ENCODE results near the gene PROM2.

PROM2 gene

DNA sequence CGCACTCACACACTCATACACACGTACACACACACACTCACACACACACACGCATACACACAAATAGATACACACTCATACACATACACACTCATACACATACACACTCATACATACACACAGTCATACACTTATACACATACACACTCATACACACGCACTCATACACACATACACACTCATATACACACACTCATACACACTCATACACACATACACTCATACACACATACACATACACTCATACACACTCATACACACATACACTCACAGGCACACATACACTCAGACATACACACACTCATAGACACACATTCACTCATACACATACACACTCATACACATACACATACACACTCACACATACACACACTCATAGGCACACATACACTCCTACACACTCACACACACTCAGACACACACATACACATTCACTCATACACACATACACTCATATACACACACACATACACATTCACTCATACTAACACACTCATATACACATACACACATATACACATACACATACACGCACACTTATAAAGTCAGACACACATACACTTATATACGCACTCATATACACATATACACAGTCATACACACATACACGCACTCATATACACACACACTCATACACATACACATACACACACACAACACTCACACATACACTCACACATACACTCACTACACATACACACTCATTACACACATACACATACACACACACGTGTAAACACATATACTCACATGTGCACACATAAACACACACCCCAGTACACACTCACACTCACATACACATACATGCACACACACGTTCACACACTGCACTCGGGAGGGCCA is 51.6 kb downstream of the PROM2 start:
- Histone ChIP-seq H3K27me3 (replicated peaks) (no peaks in the 10 kb centered on the region), H3K27ac (no peak overlapping the region), H3K4me3 (ENCODE audit: low read depth, low read length) (no peak overlapping the region), H3K36me3 (replicated peaks) (no peaks in the 10 kb centered on the region)
- no peak for DNase-seq
- in situ Hi-C loops (cut with HindIII; ENCODE audit: low pct_ligation_motif_present, low sequenced_read_pairs), result no loop called here
- TF ChIP-seq, protein P1, sequence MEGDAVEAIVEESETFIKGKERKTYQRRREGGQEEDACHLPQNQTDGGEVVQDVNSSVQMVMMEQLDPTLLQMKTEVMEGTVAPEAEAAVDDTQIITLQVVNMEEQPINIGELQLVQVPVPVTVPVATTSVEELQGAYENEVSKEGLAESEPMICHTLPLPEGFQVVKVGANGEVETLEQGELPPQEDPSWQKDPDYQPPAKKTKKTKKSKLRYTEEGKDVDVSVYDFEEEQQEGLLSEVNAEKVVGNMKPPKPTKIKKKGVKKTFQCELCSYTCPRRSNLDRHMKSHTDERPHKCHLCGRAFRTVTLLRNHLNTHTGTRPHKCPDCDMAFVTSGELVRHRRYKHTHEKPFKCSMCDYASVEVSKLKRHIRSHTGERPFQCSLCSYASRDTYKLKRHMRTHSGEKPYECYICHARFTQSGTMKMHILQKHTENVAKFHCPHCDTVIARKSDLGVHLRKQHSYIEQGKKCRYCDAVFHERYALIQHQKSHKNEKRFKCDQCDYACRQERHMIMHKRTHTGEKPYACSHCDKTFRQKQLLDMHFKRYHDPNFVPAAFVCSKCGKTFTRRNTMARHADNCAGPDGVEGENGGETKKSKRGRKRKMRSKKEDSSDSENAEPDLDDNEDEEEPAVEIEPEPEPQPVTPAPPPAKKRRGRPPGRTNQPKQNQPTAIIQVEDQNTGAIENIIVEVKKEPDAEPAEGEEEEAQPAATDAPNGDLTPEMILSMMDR (IDR thresholded peaks at IDR 0.05; ENCODE audit: low read depth, low read length, missing control alignments), result no peak

DNA sequence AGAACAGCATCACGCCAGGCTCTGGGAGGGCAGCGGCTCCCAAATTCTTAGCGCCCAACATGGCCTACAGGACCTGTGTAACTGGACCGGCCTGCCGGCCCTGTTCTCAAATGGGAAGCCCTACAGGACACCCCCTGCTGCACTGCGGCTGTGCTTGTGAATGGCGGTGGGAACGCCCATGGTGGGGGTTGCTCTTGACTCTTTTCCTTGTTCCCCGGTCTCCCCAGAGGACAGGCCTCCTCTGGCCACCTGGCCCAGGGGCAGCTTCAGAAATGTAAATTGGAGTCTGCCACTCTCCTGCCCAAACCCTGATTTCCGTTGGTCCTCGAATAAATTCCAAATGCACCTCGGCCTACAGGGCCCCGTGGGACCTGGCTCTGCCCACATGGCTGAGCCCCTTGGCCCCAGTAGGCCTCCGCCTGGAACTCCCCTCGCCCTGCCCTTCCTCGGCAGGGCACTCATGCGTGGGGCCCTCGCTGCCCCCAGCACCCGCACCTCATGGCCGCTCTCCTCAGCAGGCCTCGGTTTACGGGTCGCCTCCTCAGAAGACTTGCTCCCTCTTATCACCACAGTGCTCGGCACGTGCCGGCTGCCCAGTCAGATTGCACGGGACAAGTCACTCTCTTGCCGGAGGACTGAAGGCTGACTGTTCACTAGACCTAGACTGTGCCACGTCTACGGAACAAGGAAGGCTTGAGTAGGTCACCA is 52.3 kb downstream of the PROM2 start:
- in situ Hi-C loops (cut with HindIII; ENCODE audit: low pct_ligation_motif_present, low sequenced_read_pairs), result no loop called here
- no peak overlapping the region for H3K27ac ChIP-seq
- no peak for DNase-seq
- TF ChIP-seq, protein P1 (IDR thresholded peaks at IDR 0.05; ENCODE audit: low read depth, low read length, missing control alignments), result no peak
- H3K4me3 ChIP-seq (ENCODE audit: low read depth, low read length), result no peak overlapping the region
- H3K36me3 ChIP-seq (replicated peaks), result no peaks in the 10 kb centered on the region
- no peaks in the 10 kb centered on the region for H3K27me3 ChIP-seq (replicated peaks)

DNA sequence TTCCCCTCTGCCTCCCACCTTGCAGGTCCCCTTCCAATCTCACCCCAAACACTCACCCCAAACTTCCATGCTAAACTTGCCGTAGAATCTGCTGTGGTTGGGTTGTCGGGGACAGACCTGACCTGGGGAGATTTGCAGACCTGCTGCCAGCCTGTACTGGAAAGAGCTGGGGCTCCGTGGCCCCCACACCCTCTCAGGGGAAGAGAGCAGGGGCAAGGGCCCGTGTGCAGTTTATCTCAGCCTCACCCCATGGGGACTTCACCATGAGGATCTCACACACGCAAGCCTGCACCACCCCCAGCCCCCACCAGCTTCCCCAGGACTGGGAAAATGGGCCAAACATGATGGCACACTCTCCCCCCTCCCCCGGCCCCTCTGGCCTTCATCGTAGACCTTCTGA is 53.6 kb downstream of the PROM2 start:
- no peak overlapping the region for H3K27ac ChIP-seq
- TF ChIP-seq, protein P1 (IDR thresholded peaks at IDR 0.05; ENCODE audit: low read depth, low read length, missing control alignments), result no peak
- in situ Hi-C loops (cut with HindIII; ENCODE audit: low pct_ligation_motif_present, low sequenced_read_pairs), result no loop called here

DNA sequence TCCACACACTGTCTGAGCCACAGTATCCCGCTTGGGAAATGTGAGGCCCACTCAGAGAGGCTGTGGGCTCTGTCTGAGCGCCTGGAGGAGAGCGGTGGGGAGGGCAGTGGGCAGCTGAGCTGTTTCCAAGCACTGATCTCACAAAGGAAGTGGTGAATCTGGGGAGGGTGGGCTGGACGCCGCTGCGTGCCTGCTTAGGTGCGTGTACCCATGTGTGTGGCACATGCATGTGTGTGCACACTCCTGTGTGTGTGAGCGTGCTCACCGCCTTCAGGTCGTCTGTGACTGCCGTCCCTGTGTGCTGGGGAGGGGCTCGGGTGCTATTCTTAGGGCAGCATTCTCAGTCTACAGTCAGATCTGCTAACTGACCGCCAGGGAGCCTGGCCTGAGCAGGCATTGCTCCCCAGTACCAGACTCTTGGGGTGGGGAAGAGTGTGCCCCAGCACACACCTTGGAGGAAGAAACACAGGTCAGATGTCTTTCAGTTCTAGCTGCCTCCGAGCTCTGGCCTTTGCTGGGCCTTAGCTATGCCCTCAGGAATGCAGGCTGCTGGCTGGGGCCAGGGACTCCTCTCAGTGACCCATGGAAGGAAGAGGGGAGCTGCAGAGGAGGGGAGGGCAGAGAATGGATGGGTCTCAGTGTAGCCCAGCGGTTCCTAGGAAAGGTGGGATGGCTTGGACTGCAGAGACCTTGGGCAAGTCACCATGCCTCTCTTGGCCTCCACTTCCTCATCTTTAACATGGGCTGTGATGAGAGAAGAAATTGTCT is 54.3 kb downstream of the PROM2 start:
- Histone ChIP-seq H3K27ac (no peak overlapping the region), H3K4me3 (ENCODE audit: low read depth, low read length) (no peak overlapping the region), H3K27me3 (replicated peaks) (no peaks in the 10 kb centered on the region), H3K36me3 (replicated peaks) (no peaks in the 10 kb centered on the region)
- in situ Hi-C loops (cut with HindIII; ENCODE audit: low pct_ligation_motif_present, low sequenced_read_pairs), result no loop called here
- DNase-seq, result no peak
- TF ChIP-seq, protein P1 (IDR thresholded peaks at IDR 0.05; ENCODE audit: low read depth, low read length, missing control alignments), result no peak

More for the DNA sequence above, 53.6 kb downstream of the PROM2 start:
- no peaks in the 10 kb centered on the region for H3K27me3 ChIP-seq (replicated peaks)
- H3K4me3 ChIP-seq (ENCODE audit: low read depth, low read length), result no peak overlapping the region
- H3K36me3 ChIP-seq (replicated peaks), result no peaks in the 10 kb centered on the region
- no peak for DNase-seq

DNA sequence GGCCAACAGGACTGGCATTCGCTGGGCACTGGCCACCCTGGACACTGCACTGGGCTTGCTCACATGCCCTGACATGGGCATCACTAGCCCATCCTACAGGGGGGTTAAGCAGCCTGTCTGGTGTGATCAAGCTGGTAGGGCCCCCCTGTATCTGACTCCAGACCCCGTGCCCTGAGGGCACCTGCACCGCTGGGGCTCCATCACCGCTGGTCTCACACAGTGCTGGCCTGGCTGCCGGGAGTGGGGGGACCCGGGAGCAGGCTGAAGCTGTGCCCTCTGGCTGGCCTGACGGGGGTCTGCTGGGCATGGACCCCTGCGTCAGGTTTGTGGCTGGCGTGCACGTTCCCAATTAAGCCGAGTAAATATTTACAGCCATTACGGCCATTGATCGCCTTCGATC is 55.2 kb downstream of the PROM2 start:
- no peak overlapping the region for H3K4me3 ChIP-seq (ENCODE audit: low read depth, low read length)
- no peaks in the 10 kb centered on the region for H3K27me3 ChIP-seq (replicated peaks)
- no peak for DNase-seq
- in situ Hi-C loops (cut with HindIII; ENCODE audit: low pct_ligation_motif_present, low sequenced_read_pairs), result no loop called here
- no peak overlapping the region for H3K27ac ChIP-seq
- TF ChIP-seq, protein P1 (IDR thresholded peaks at IDR 0.05; ENCODE audit: low read depth, low read length, missing control alignments), result no peak
- no peaks in the 10 kb centered on the region for H3K36me3 ChIP-seq (replicated peaks)
